ENCODE measurements around the gene DNAH9. TPM values are rescaled to one million over a fixed set of nuclear protein-coding genes. Genes with fewer than 3 reads are reported as not detected.

DNAH9 gene
- total RNA-seq, 1 experiment from 2014 or later: not detected

- no TSS peak for BruUV-seq (replicated peaks)
- H3K4me1 ChIP-seq: no peaks in the 10 kb centered on the region
- no peak overlapping the region for H3K4me3 Mint-ChIP-seq (ENCODE audit: unreplicated experiment)
- POLR2A ChIA-PET: no interaction called here
- peaks cover 2% of the 10 kb centered on the region for H3K27me3 Mint-ChIP-seq (ENCODE audit: insufficient read depth, unreplicated experiment)
- H3K4me3 ChIP-seq (ENCODE audit: low read depth, low read length): no peak overlapping the region
- no peaks in the 10 kb centered on the region for H3K27me3 ChIP-seq (replicated peaks; ENCODE audit: control insufficient read depth, insufficient read depth, low read length)
- TF ChIP-seq, protein P1, sequence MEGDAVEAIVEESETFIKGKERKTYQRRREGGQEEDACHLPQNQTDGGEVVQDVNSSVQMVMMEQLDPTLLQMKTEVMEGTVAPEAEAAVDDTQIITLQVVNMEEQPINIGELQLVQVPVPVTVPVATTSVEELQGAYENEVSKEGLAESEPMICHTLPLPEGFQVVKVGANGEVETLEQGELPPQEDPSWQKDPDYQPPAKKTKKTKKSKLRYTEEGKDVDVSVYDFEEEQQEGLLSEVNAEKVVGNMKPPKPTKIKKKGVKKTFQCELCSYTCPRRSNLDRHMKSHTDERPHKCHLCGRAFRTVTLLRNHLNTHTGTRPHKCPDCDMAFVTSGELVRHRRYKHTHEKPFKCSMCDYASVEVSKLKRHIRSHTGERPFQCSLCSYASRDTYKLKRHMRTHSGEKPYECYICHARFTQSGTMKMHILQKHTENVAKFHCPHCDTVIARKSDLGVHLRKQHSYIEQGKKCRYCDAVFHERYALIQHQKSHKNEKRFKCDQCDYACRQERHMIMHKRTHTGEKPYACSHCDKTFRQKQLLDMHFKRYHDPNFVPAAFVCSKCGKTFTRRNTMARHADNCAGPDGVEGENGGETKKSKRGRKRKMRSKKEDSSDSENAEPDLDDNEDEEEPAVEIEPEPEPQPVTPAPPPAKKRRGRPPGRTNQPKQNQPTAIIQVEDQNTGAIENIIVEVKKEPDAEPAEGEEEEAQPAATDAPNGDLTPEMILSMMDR (IDR thresholded peaks at IDR 0.05; ENCODE audit: insufficient read depth in 1 of 2, low read depth in 1 of 2, low read length in 1 of 2, severe bottlenecking in 1 of 2, unreplicated experiment in 1 of 2): no peak
- H3K36me3 ChIP-seq (ENCODE audit: control insufficient read depth, insufficient read depth, low read length): no peaks in the 10 kb centered on the region
- H3K9me3 ChIP-seq: no peaks in the 10 kb centered on the region
- H3K27ac Mint-ChIP-seq (ENCODE audit: unreplicated experiment): no peak overlapping the region
- CTCF ChIA-PET: no interaction called here
- no peaks in the 10 kb centered on the region for H3K4me1 Mint-ChIP-seq (ENCODE audit: low read depth, unreplicated experiment)
- H3K36me3 Mint-ChIP-seq (ENCODE audit: insufficient read depth, unreplicated experiment): no peaks in the 10 kb centered on the region
- intact Hi-C loops (cut with micrococcal nuclease; ENCODE audit: unreplicated experiment): no loop called here
- no peak for DNase-seq
- H3K9me3 Mint-ChIP-seq (ENCODE audit: unreplicated experiment): no peaks in the 10 kb centered on the region
Measured at GRCh38 chr17:11636771-11637170, 38.5 kb downstream of the DNAH9 start.

- ChIA-PET CTCF (no interaction called here), POLR2A (no interaction called here)
- Mint-ChIP-seq H3K4me1 (ENCODE audit: low read depth, unreplicated experiment) (no peaks in the 10 kb centered on the region), H3K4me3 (ENCODE audit: unreplicated experiment) (no peak overlapping the region), H3K27ac (ENCODE audit: unreplicated experiment) (no peak overlapping the region), H3K9me3 (ENCODE audit: unreplicated experiment) (no peaks in the 10 kb centered on the region), H3K27me3 (ENCODE audit: insufficient read depth, unreplicated experiment) (no peaks in the 10 kb centered on the region), H3K36me3 (ENCODE audit: insufficient read depth, unreplicated experiment) (no peaks in the 10 kb centered on the region)
- Histone ChIP-seq H3K36me3 (ENCODE audit: control insufficient read depth, insufficient read depth, low read length) (no peaks in the 10 kb centered on the region), H3K4me1 (no peaks in the 10 kb centered on the region), H3K27me3 (replicated peaks; ENCODE audit: control insufficient read depth, insufficient read depth, low read length) (no peaks in the 10 kb centered on the region), H3K9me3 (no peaks in the 10 kb centered on the region), H3K4me3 (ENCODE audit: low read depth, low read length) (no peak overlapping the region)
- intact Hi-C loops (cut with micrococcal nuclease; ENCODE audit: unreplicated experiment): no loop called here
- no peak for DNase-seq
- BruUV-seq (replicated peaks): no TSS peak
- TF ChIP-seq, protein P1 (IDR thresholded peaks at IDR 0.05; ENCODE audit: insufficient read depth in 1 of 2, low read depth in 1 of 2, low read length in 1 of 2, severe bottlenecking in 1 of 2, unreplicated experiment in 1 of 2): no peak
Measured at GRCh38 chr17:11637796-11638195, 39.5 kb downstream of the DNAH9 start.

DNA sequence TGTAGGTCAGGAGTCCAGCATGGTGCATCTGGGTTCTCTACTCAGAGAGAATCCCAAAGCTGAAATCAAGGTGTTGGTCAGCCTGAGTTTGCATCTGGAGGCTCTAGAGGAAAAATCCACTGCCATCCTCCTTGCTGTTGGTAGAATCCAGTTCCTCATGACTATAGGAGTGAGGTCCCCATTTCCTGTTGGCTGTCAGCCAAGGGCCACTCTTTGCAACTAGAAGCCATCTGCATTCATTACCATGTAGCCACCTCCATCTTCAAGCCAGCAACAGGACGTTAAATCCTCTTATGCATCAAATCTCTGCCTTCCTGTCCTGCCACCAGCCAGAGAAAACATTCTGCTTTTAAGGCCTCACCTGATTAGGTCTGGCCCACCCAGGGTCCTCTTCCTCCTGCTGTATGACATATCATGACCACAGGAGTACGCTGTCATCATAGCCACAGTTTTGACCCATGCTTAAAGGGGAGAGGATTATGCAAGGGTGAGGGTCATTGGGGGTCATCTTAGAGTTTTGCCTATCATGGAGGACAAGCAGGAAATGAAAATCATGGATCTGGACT is 40.5 kb downstream of the DNAH9 start:
- no peak overlapping the region for H3K4me3 Mint-ChIP-seq (ENCODE audit: unreplicated experiment)
- no peak for DNase-seq
- ChIA-PET POLR2A (no interaction called here), CTCF (no interaction called here)
- no peaks in the 10 kb centered on the region for H3K27me3 Mint-ChIP-seq (ENCODE audit: insufficient read depth, unreplicated experiment)
- no peaks in the 10 kb centered on the region for H3K4me1 Mint-ChIP-seq (ENCODE audit: low read depth, unreplicated experiment)
- H3K9me3 Mint-ChIP-seq (ENCODE audit: unreplicated experiment): no peaks in the 10 kb centered on the region
- BruUV-seq (replicated peaks): no TSS peak
- no peaks in the 10 kb centered on the region for H3K36me3 ChIP-seq (ENCODE audit: control insufficient read depth, insufficient read depth, low read length)
- no peaks in the 10 kb centered on the region for H3K9me3 ChIP-seq
- no peaks in the 10 kb centered on the region for H3K27me3 ChIP-seq (replicated peaks; ENCODE audit: control insufficient read depth, insufficient read depth, low read length)
- no peak overlapping the region for H3K27ac Mint-ChIP-seq (ENCODE audit: unreplicated experiment)
- TF ChIP-seq, protein P1 (IDR thresholded peaks at IDR 0.05; ENCODE audit: insufficient read depth in 1 of 2, low read depth in 1 of 2, low read length in 1 of 2, severe bottlenecking in 1 of 2, unreplicated experiment in 1 of 2): no peak
- H3K36me3 Mint-ChIP-seq (ENCODE audit: insufficient read depth, unreplicated experiment): no peaks in the 10 kb centered on the region
- H3K4me1 ChIP-seq: no peaks in the 10 kb centered on the region
- no peak overlapping the region for H3K4me3 ChIP-seq (ENCODE audit: low read depth, low read length)
- intact Hi-C loops (cut with micrococcal nuclease; ENCODE audit: unreplicated experiment): no loop called here
